Measurements from ENCODE around the gene ZNF845. TPM values are rescaled to one million over a fixed set of nuclear protein-coding genes. Genes with fewer than 3 reads are reported as not detected.

The ZNF845 gene
- total RNA-seq, 2 experiments from 2014 or later = 5.5 to 5.6 TPM

DNA sequence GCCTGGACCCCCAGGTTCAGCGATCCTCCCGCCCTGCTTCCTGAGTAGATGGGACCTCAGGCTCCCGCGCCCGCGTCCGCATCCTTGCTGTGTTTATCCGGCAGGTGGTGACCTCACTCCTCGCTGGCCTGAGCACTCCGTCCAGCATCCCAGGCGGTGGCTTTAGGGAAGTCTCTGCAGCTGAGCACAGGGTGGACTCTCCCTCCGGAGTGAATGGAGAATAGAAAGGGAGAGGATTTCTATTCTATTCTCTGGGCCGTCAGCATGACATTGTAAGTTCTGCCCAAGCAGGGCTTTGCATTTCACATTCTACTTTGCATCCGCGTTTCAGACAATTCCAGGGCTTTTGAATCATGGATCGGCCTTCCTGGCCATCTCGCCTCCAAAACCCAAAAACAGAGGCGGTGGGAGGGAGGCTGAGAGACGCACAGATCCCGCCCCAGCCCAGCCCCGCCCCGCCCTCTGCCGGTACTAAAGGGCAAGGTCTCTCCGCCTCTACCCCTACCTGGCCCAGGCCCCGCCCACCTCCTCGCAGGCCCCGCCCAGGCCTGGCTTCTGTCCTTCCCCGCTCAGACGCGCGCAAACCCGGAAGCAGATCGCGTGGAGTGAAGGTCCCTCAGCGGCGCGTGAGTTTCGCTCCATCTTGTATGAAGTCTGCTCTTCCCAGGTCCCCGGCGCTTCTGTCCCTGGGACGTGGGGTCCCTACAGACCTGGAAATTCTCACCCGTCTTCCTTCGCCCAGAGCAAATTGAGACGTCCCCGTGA lies 31.8 kb downstream of the ZNF845 start, which contains the start of gene ZNF525:
TSS of gene ZNF525 (plus strand) at position 572 of the 765 bp plus-strand sequence. CDS start 6,577 bp downstream, outside the sequence.
- intact Hi-C loops (cut with micrococcal nuclease) = no loop called here
- POLR2A ChIA-PET = interaction anchor here (0.7 to 1.4 kb wide), 2 partner anchors 17 to 67 kb away, joined by 3 read pairs; no protein-coding TSS in a partner anchor
- CTCF ChIA-PET = no interaction called here
- Mint-ChIP-seq H3K27ac (peak within 1 kb of the TSS; percentile 94), H3K27me3 (no peaks in the 10 kb centered on the region), H3K4me1 (ENCODE audit: low read depth) (peaks cover 24% of the 10 kb centered on the region), H3K9me3 (peaks cover 5% of the 10 kb centered on the region), H3K4me3 (peak within 1 kb of the TSS; percentile 93), H3K36me3 (ENCODE audit: low read depth) (peaks cover 20% of the 10 kb centered on the region)
- DNase-seq (peak; percentile 98), ATAC-seq (peak; percentile 100)
- TF ChIP-seq, protein P1, sequence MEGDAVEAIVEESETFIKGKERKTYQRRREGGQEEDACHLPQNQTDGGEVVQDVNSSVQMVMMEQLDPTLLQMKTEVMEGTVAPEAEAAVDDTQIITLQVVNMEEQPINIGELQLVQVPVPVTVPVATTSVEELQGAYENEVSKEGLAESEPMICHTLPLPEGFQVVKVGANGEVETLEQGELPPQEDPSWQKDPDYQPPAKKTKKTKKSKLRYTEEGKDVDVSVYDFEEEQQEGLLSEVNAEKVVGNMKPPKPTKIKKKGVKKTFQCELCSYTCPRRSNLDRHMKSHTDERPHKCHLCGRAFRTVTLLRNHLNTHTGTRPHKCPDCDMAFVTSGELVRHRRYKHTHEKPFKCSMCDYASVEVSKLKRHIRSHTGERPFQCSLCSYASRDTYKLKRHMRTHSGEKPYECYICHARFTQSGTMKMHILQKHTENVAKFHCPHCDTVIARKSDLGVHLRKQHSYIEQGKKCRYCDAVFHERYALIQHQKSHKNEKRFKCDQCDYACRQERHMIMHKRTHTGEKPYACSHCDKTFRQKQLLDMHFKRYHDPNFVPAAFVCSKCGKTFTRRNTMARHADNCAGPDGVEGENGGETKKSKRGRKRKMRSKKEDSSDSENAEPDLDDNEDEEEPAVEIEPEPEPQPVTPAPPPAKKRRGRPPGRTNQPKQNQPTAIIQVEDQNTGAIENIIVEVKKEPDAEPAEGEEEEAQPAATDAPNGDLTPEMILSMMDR (IDR thresholded peaks at IDR 0.05) = peak; percentile 50

DNA sequence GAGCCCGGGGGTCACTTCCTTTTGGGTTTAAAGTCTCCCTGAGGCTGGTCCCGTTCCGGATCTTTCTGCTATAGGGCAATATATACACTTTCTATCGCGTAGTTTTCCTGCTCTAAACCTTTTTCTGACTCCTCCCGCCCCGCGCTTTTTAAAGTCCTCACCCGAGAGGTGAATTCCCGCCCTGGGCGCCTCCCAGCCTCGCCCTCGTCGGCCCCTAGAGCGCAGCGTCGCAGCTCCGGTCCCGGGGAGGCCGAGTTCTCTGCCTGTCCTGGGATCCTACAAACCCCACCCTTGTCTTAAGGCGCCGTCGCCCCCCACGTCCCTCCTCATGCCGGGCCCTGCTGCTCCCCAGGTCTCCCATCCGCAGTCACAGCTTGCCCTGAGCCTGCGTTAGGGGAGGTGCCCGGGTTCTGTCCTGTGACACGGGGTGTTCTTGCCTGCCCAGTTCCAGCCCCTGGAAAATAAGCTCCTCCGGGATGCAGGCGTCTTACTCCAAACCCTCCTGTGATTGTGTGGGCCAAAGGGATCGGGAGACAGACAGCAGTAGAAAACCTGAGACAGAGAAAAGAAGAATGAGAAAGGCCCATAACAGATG lies 32.4 kb downstream of the ZNF845 start:
- peak overlapping the region; percentile 93 for H3K4me3 Mint-ChIP-seq
- intact Hi-C loops (cut with micrococcal nuclease) = no loop called here
- TF ChIP-seq, protein P1 (IDR thresholded peaks at IDR 0.05) = no peak
- no peaks in the 10 kb centered on the region for H3K27me3 Mint-ChIP-seq
- DNase-seq (peak; percentile 68), ATAC-seq (peak; percentile 45)
- ChIA-PET POLR2A (interaction anchor here (0.7 to 1.4 kb wide), 3 partner anchors 17 to 445 kb away, joined by 3 read pairs; no protein-coding TSS in a partner anchor), CTCF (interaction anchor here (1.4 kb wide), 1 partner anchor 29 kb away, joined by 5 read pairs; no protein-coding TSS in a partner anchor)
- peak overlapping the region; percentile 94 for H3K27ac Mint-ChIP-seq
- peaks cover 8% of the 10 kb centered on the region for H3K9me3 Mint-ChIP-seq
- peaks cover 26% of the 10 kb centered on the region for H3K4me1 Mint-ChIP-seq (ENCODE audit: low read depth)
- peaks cover 27% of the 10 kb centered on the region for H3K36me3 Mint-ChIP-seq (ENCODE audit: low read depth)

DNA sequence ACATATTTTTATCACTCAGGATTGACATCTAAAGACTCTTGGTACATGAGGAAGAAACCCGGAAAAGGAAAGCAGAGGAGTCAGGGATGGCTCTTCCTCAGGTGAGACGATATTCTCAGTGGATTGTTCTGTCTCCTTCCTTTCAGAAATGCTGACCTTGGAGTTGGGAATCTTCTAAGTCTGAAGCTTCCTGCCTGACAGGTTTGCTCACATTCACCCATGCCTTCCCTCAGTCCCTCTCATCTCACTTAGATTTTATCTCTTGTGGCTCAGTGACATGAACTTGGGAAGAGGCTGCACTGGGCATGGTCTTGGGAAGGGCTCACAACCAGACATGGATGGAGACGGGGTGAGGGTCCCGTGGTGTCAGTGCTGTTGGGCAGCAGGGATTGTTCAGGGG lies 38.6 kb downstream of the ZNF845 start:
- ATAC-seq (no peak), DNase-seq (no peak)
- Mint-ChIP-seq H3K36me3 (ENCODE audit: low read depth) (peaks cover 77% of the 10 kb centered on the region), H3K27me3 (no peaks in the 10 kb centered on the region), H3K27ac (no peak overlapping the region), H3K4me1 (ENCODE audit: low read depth) (peaks cover 14% of the 10 kb centered on the region), H3K9me3 (peaks cover 15% of the 10 kb centered on the region), H3K4me3 (no peak overlapping the region)
- intact Hi-C loops (cut with micrococcal nuclease) = no loop called here
- CTCF ChIA-PET = no interaction called here
- POLR2A ChIA-PET = no interaction called here
- TF ChIP-seq, protein P1 (IDR thresholded peaks at IDR 0.05) = no peak

DNA sequence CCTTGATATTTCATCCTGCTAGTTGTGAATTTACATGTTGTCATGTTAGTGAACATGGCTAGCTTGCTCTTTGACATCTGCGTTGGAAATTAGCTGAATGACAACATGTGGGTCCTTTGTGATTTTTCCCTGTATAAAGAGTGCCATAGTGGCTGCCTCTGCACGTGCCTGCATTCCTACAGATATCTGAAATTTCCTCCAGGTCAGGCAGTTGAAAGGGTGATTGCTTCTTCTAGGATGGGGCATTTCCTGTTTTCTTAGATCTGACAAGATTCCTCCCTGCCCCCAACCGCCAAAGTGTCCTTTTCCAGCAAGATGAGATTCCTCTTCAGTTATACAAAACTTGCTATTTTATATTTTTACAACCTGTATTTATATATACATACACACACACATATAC lies 40.7 kb downstream of the ZNF845 start:
- TF ChIP-seq, protein P1 (IDR thresholded peaks at IDR 0.05) = no peak
- Mint-ChIP-seq H3K9me3 (peaks cover 12% of the 10 kb centered on the region), H3K4me3 (no peak overlapping the region), H3K4me1 (ENCODE audit: low read depth) (peaks cover 2% of the 10 kb centered on the region), H3K36me3 (ENCODE audit: low read depth) (peaks cover 84% of the 10 kb centered on the region), H3K27me3 (no peaks in the 10 kb centered on the region), H3K27ac (no peak overlapping the region)
- POLR2A ChIA-PET = interaction anchor here (0.6 kb wide), 1 partner anchor 1501 kb away, joined by 3 read pairs; no protein-coding TSS in a partner anchor
- CTCF ChIA-PET = no interaction called here
- no peak for DNase-seq
- no peak for ATAC-seq
- intact Hi-C loops (cut with micrococcal nuclease) = no loop called here

DNA sequence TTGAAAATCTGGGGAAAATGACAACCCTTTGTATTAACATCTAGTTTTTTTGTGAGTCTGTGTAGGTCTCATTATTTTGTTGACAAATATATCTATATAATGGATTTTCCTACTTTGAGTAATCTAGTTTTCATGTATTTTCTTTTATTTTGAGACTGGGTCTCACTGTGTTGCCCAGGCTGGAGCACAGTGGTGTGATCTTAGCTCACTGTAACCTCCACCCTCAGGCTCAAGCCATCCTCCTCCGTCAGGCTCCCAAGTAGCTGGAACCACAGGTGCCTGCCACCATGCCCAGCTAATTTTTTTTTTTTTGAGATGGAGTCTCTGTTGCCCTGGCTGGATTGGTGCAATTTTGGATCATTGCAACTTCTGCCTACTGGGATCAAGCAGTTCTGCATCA lies 41.2 kb downstream of the ZNF845 start:
- H3K9me3 Mint-ChIP-seq = peaks cover 15% of the 10 kb centered on the region

More for the DNA sequence above, 41.2 kb downstream of the ZNF845 start:
- peaks cover 86% of the 10 kb centered on the region for H3K36me3 Mint-ChIP-seq (ENCODE audit: low read depth)
- DNase-seq (no peak), ATAC-seq (no peak)
- POLR2A ChIA-PET = interaction anchor here (0.6 kb wide), 1 partner anchor 1501 kb away, joined by 3 read pairs; no protein-coding TSS in a partner anchor
- no peak overlapping the region for H3K27ac Mint-ChIP-seq
- no peaks in the 10 kb centered on the region for H3K27me3 Mint-ChIP-seq
- TF ChIP-seq, protein P1 (IDR thresholded peaks at IDR 0.05) = no peak
- CTCF ChIA-PET = no interaction called here
- H3K4me3 Mint-ChIP-seq = no peak overlapping the region
- peaks cover 2% of the 10 kb centered on the region for H3K4me1 Mint-ChIP-seq (ENCODE audit: low read depth)
- intact Hi-C loops (cut with micrococcal nuclease) = no loop called here

Measured in activated CD8-positive, alpha-beta T cell treated with anti-CD3 and anti-CD28 coated beads for 36 hours (primary cell).